OCI-LY1 (cell line): Measurements from ENCODE around the gene EOLA1.

Experiments
- H2AFZ ChIP-seq: fragments of 200-600 bp; sonication (generic), shearing (Covaris generic); 2 replicates; pipeline ENCODE4 v1.6.0; 2014; ENCODE audit warnings: antibody characterized with exemption, mild to moderate bottlenecking, low read length
- H3F3A ChIP-seq: fragments of 200-600 bp; sonication (generic), shearing (Covaris generic); 2 replicates; pipeline ENCODE4 v1.6.0; 2014; ENCODE audit warnings: mild to moderate bottlenecking, antibody characterized with exemption, low read length, moderate library complexity; ENCODE audit not compliant: insufficient read depth
- H3K27ac ChIP-seq: fragments of 200-600 bp; sonication (generic); 2 replicates; pipeline ENCODE4 v1.5.1; 2014; ENCODE audit warnings: low read length, mixed run types, mild to moderate bottlenecking, low read depth; ENCODE audit not compliant: poor library complexity, severe bottlenecking
- H3K27me3 ChIP-seq: fragments of 200-600 bp; sonication (generic); 2 replicates; pipeline ENCODE4 v1.6.0; 2014; ENCODE audit warnings: antibody characterized with exemption, mild to moderate bottlenecking, low read length, moderate library complexity; ENCODE audit not compliant: insufficient read depth
- H3K36me3 ChIP-seq: fragments of 200-600 bp; sonication (generic); 2 replicates; pipeline ENCODE4 v1.6.1; 2014; ENCODE audit warnings: mild to moderate bottlenecking, antibody characterized with exemption, low read length, moderate library complexity, mixed read lengths; ENCODE audit not compliant: insufficient read depth
- H3K4me1 ChIP-seq: fragments of 200-600 bp; sonication (generic); 2 replicates; pipeline ENCODE4 v1.5.1; 2014; ENCODE audit warnings: mild to moderate bottlenecking, low read length, moderate library complexity; ENCODE audit not compliant: insufficient read depth, severe bottlenecking
- H3K4me2 ChIP-seq: fragments of 200-600 bp; sonication (generic), shearing (Covaris generic); 2 replicates; pipeline ENCODE4 v1.6.1; 2014; ENCODE audit warnings: low read length
- H3K4me3 ChIP-seq: fragments of 200-600 bp; sonication (generic); 2 replicates; pipeline ENCODE4 v1.5.1; 2014; ENCODE audit warnings: low read length, low read depth, mild to moderate bottlenecking, mixed read lengths; ENCODE audit not compliant: poor library complexity, severe bottlenecking
- H3K79me2 ChIP-seq: fragments of 200-600 bp; shearing (Covaris generic); 2 replicates; pipeline ENCODE4 v1.6.1; 2016; ENCODE audit warnings: mixed run types, low read length, mixed read lengths; ENCODE audit not compliant: insufficient read depth
- H3K9ac ChIP-seq: fragments of 200-600 bp; sonication (generic), shearing (Covaris generic); 2 replicates; pipeline ENCODE4 v1.6.1; 2014; ENCODE audit warnings: mild to moderate bottlenecking, low read length, mixed read lengths
- H3K9me2 ChIP-seq: fragments of 200-600 bp; sonication (generic), shearing (Covaris generic); 2 replicates; pipeline ENCODE4 v1.6.1; 2014; ENCODE audit warnings: low read depth, mild to moderate bottlenecking, low read length, mixed read lengths
- H3K9me3 ChIP-seq: fragments of 200-600 bp; shearing (Covaris generic); 2 replicates; pipeline ENCODE4 v1.6.1; 2014; ENCODE audit warnings: low read length, mixed read lengths
- H4K20me1 ChIP-seq: fragments of 200-600 bp; sonication (generic), shearing (Covaris generic); 2 replicates; pipeline ENCODE4 v1.6.0; 2016; ENCODE audit warnings: mild to moderate bottlenecking, low read length; ENCODE audit not compliant: insufficient read depth
- CTCF ChIP-seq: fragments of 200-600 bp; sonication (generic), shearing (Covaris generic); IDR thresholded peaks from 2 replicates; pipeline ENCODE4 v1.5.1; 2017; ENCODE audit warnings: mild to moderate bottlenecking, antibody characterized with exemption, low read length, moderate library complexity, mixed read lengths
- EZH2 ChIP-seq: fragments of 200-600 bp; sonication (generic), shearing (Covaris generic); IDR thresholded peaks from 2 replicates; pipeline ENCODE4 v1.8.0; 2017; ENCODE audit warnings: borderline replicate concordance, mixed run types, mild to moderate bottlenecking, antibody characterized with exemption, low read length, moderate library complexity, mixed read lengths

The EOLA1 gene

GRCh38 chrX:149567621-149568417 is 27.0 kb downstream of the EOLA1 start:
- H4K20me1 ChIP-seq: no peaks in the 10 kb centered on the region
- TF ChIP-seq CTCF (no peak), EZH2 (no peak)
- no peak overlapping the region for H3K9ac ChIP-seq
- no peak overlapping the region for H2AFZ ChIP-seq
- no peaks in the 10 kb centered on the region for H3F3A ChIP-seq
- no peaks in the 10 kb centered on the region for H3K36me3 ChIP-seq
- no peak overlapping the region for H3K27ac ChIP-seq
- H3K4me3 ChIP-seq: no peak overlapping the region
- H3K9me2 ChIP-seq: no peaks in the 10 kb centered on the region
- H3K4me2 ChIP-seq: no peak overlapping the region
- H3K4me1 ChIP-seq: no peaks in the 10 kb centered on the region
- no peaks in the 10 kb centered on the region for H3K27me3 ChIP-seq
- no peaks in the 10 kb centered on the region for H3K79me2 ChIP-seq
- H3K9me3 ChIP-seq: no peaks in the 10 kb centered on the region

GRCh38 chrX:149568701-149569296 is 28.0 kb downstream of the EOLA1 start:
- Histone ChIP-seq H3K9me2 (no peaks in the 10 kb centered on the region), H3K4me1 (no peaks in the 10 kb centered on the region), H4K20me1 (no peaks in the 10 kb centered on the region), H3K36me3 (no peaks in the 10 kb centered on the region), H3K79me2 (no peaks in the 10 kb centered on the region), H3K27me3 (no peaks in the 10 kb centered on the region), H2AFZ (no peak overlapping the region), H3K4me2 (no peak overlapping the region), H3K4me3 (no peak overlapping the region), H3K27ac (no peak overlapping the region), H3K9ac (no peak overlapping the region), H3F3A (no peaks in the 10 kb centered on the region), H3K9me3 (no peaks in the 10 kb centered on the region)
- TF ChIP-seq CTCF (no peak), EZH2 (no peak)

GRCh38 chrX:149569770-149570169 is 29.0 kb downstream of the EOLA1 start:
- Histone ChIP-seq H4K20me1 (no peaks in the 10 kb centered on the region), H3K36me3 (no peaks in the 10 kb centered on the region), H3K9ac (no peak overlapping the region), H3K27ac (no peak overlapping the region), H3K4me3 (no peak overlapping the region), H2AFZ (no peak overlapping the region), H3K9me3 (no peaks in the 10 kb centered on the region), H3F3A (no peaks in the 10 kb centered on the region), H3K4me1 (no peaks in the 10 kb centered on the region), H3K79me2 (no peaks in the 10 kb centered on the region), H3K4me2 (no peak overlapping the region), H3K9me2 (no peaks in the 10 kb centered on the region), H3K27me3 (no peaks in the 10 kb centered on the region)
- TF ChIP-seq EZH2 (no peak), CTCF (no peak)
